GM19467 (cell line): ENCODE results near the gene HCFC2.

Experiments
- ATAC-seq: cut with Tn5 transposase; IDR thresholded peaks from one replicate; pipeline ENCODE4 v1.9.1; 2021; ENCODE audit warnings: mild to moderate bottlenecking, moderate library complexity; ENCODE audit not compliant: unreplicated experiment

Gene HCFC2

GRCh38 chr12:104152685-104153241, 88.4 kb downstream of the HCFC2 start:
- ATAC-seq, result no peak

DNA sequence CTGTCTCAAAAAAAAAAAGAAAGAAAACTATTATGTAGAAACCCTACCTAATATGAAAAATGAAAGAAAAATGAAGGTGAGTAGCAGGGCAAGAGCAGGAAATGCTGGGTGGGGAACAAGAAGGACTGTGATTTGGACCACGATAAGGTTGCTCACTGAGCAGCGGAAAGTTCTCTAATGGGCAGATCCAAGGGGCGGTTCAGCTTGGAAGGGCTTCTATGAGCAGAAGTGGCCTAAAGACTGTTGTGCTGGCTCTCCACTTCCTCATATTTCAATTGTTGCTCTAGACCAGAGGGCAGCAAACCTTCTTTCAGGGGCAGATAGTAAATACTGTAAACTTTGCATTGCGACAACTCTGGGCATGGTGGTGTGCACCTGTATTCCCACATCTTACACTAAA, 90.0 kb downstream of the HCFC2 start:
- ATAC-seq, result no peak

- no peak for ATAC-seq
Observed at GRCh38 chr12:104154806-104155205, 90.5 kb downstream of the HCFC2 start.
